ENCODE data around the gene PACSIN1.

The PACSIN1 gene

DNA sequence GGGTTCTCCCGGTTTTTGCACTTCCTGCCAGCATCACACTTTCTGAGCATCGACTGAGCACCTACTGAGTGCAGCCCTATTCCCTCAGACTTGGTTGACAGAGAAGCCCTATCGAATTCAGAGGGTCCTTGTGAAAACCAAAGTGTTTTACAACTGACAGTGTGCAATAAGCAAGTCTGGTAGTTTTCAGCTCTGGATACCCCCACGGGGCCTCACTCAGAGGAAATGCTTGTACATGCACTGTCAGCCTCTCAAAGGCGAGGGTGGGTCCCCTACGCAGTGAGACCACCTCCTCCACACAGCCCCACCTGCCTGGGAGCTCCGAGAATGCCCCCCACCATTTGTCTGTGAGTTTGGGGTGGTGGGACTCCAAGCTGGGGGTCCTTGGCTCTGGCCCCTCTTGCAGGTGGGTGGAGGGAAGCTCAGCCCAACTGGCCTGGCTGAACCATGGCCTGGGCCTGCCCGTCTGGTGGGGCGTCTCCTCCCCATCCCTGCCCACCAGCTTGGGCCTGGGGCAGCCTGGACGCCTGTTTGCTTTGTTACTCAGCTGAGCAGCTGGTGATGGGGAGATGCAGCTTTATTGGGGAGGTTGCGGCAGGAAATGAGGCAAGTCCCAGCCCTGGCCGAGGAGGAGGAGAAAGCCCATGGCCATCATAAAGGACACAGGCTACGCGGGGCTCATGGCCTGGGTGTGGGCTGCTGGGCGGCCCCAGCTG lies 88.6 kb downstream of the PACSIN1 start:
- H3K4me1 ChIP-seq: no peaks in the 10 kb centered on the region
- TF ChIP-seq CTCF (IDR thresholded peaks at IDR 0.05; ENCODE audit: low read depth, low read length): no peak
- no peak for DNase-seq
- H3K36me3 ChIP-seq: no peaks in the 10 kb centered on the region
- no peaks in the 10 kb centered on the region for H3K27me3 ChIP-seq
- H3K4me3 ChIP-seq (ENCODE audit: low read depth, low read length): no peak overlapping the region
- no peaks in the 10 kb centered on the region for H3K9me3 ChIP-seq

DNA sequence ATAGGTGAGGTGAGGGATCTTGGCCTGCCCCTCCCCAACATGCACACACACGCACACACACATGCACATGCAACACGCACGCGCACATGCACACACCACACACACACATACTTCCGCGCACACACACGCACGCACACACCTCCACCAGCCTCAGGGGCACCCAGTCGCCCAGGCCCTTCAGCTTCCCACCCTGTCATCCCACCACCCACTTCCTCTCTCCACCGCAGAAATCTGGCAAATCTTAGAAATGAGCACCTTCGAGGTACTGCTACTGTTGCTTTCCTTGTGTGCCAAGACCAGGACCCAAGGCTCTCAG lies 89.1 kb downstream of the PACSIN1 start:
- H3K4me3 ChIP-seq (ENCODE audit: low read depth, low read length): no peak overlapping the region
- DNase-seq: no peak
- no peaks in the 10 kb centered on the region for H3K4me1 ChIP-seq
- no peaks in the 10 kb centered on the region for H3K9me3 ChIP-seq
- H3K36me3 ChIP-seq: no peaks in the 10 kb centered on the region
- TF ChIP-seq CTCF (IDR thresholded peaks at IDR 0.05; ENCODE audit: low read depth, low read length): no peak
- H3K27me3 ChIP-seq: no peaks in the 10 kb centered on the region

- no peak for DNase-seq
- Histone ChIP-seq H3K27me3 (no peaks in the 10 kb centered on the region), H3K9me3 (no peaks in the 10 kb centered on the region), H3K4me3 (ENCODE audit: low read depth, low read length) (no peak overlapping the region), H3K36me3 (no peaks in the 10 kb centered on the region), H3K4me1 (no peaks in the 10 kb centered on the region)
- no peak for TF ChIP-seq CTCF (IDR thresholded peaks at IDR 0.05; ENCODE audit: low read depth, low read length)
Observed at GRCh38 chr6:34555328-34555727, 89.5 kb downstream of the PACSIN1 start.

DNA sequence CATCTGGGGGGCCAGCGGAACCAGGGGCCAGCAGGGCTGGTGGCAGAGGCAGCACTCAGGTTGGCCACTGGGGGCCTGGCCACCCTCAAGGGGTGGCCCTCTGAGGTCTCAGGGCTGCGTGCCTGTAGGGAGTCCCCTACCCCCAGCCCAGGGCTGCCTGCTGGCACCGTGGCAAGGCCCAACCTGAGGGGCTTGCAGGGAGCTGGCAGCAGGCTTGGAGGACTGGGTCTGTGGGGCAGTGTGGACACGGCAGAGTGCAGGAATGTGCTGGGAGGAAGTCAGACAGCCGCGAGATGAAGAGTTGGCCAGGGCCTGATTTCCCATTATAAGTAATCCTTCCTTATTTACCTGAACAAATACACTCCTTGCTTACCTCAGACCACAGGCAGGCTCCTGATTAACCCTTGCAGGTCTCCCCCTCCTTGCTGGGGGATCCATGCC lies 90.2 kb downstream of the PACSIN1 start, which contains the start of gene SPDEF:
Gene SPDEF, minus strand, starts transcription at position 299 of the 441 bp plus-strand sequence. CDS start 11,874 bp downstream, outside the sequence.
- Histone ChIP-seq H3K36me3 (no peaks in the 10 kb centered on the region), H3K4me1 (no peaks in the 10 kb centered on the region), H3K27me3 (no peaks in the 10 kb centered on the region), H3K4me3 (ENCODE audit: low read depth, low read length) (no peak within 1 kb of the TSS), H3K9me3 (no peaks in the 10 kb centered on the region)
- DNase-seq: no peak
- TF ChIP-seq CTCF (IDR thresholded peaks at IDR 0.05; ENCODE audit: low read depth, low read length): no peak

DNA sequence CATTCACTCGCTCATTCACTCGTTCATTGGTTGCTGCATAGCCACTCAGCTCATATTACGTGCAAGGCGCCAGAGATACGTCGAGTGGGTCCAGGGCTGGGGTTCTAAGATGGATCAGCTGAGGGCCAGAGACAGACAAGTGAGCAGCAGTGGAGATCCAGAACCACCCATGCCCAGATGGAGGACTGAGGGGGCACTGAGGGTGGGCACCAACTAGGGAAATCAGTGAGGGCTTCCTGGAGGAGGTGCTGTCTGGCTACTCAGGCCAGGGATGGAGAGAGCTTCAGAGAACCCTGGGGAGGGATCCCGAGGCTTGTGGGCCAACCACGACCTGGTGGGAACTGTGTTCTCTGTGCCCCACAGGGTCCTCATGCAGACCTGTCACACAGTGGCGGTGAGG lies 90.6 kb downstream of the PACSIN1 start:
- H3K27me3 ChIP-seq: no peaks in the 10 kb centered on the region
- no peak overlapping the region for H3K4me3 ChIP-seq (ENCODE audit: low read depth, low read length)
- TF ChIP-seq CTCF (IDR thresholded peaks at IDR 0.05; ENCODE audit: low read depth, low read length): no peak
- H3K9me3 ChIP-seq: no peaks in the 10 kb centered on the region
- DNase-seq: no peak
- no peaks in the 10 kb centered on the region for H3K4me1 ChIP-seq
- no peaks in the 10 kb centered on the region for H3K36me3 ChIP-seq

DNA sequence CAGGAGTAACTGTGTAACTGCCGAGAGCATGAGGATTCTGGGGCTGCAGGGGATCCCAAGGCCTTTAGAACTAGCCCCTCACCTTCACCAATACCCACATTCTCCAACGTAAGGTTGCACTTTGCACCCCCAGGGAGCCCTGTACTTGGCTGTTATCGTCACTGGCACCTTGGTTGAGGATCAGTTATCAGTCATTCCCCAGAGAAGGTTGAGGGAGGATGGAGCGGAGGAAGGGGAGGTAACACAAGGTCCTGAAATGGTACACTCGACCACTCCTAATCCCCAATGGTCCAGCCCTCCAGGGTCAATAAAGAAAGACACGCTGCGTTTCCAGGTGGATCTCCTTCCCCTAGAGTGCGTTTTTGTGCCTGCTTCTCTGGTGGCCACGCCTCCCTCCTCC lies 91.4 kb downstream of the PACSIN1 start:
- Histone ChIP-seq H3K4me3 (ENCODE audit: low read depth, low read length) (no peak overlapping the region), H3K36me3 (no peaks in the 10 kb centered on the region), H3K4me1 (no peaks in the 10 kb centered on the region), H3K27me3 (no peaks in the 10 kb centered on the region), H3K9me3 (no peaks in the 10 kb centered on the region)
- TF ChIP-seq CTCF (IDR thresholded peaks at IDR 0.05; ENCODE audit: low read depth, low read length): no peak
- no peak for DNase-seq
